Transverse colon (tissue), 4 donors: ENCODE results near the gene ANKRD65. TPM values are rescaled to one million over a fixed set of nuclear protein-coding genes. Genes with fewer than 3 reads are reported as not detected.
A peak's percentile ranks its signal among the peaks of the same experiment; 100 is the strongest.

Source experiments
- DNase-seq: peaks from one replicate; pipeline ENCODE4 v3.0.0-alpha.2; 2019
- H3K27ac ChIP-seq, 4 donors: fragments of 200-600 bp; sonication (generic); 2 replicates each; pipeline ENCODE4 v1.5.1; 2016 to 2018; ENCODE audit warnings: inconsistent platforms in 4 of 4
- H3K27me3 ChIP-seq: fragments of 200-600 bp; sonication (generic); 2 replicates; pipeline ENCODE4 v1.5.1; 2017; ENCODE audit warnings: inconsistent platforms
- H3K36me3 ChIP-seq, 4 donors: fragments of 200-600 bp; sonication (generic); 2 replicates each; pipeline ENCODE4 v1.5.1; 2017 to 2019; ENCODE audit warnings: inconsistent platforms in 4 of 4
- H3K4me1 ChIP-seq, 4 donors: fragments of 200-600 bp; sonication (generic); 2 replicates each; pipeline ENCODE4 v1.5.1; 2017 to 2020; ENCODE audit warnings: inconsistent platforms in 4 of 4
- H3K4me3 ChIP-seq, 4 donors: fragments of 200-600 bp; sonication (generic); 1 replicate in 1 of 4; 2 replicates in 3 of 4; pipeline versions ENCODE4 v1.5.1 to v1.6.1; 2017 to 2019; ENCODE audit warnings: inconsistent platforms in 4 of 4
- H3K9me3 ChIP-seq, 2 donors: fragments of 200-600 bp; sonication (generic); 2 replicates each; pipeline ENCODE4 v1.5.1; 2017 to 2019; ENCODE audit warnings: inconsistent platforms in 2 of 2
- EP300 ChIP-seq: sonication (generic); formaldehyde crosslinking; IDR thresholded peaks from one replicate; pipeline ENCODE4 v1.6.1; 2017; ENCODE audit warnings: antibody characterized with exemption, low read depth
- POLR2A ChIP-seq: fragments of 450-650 bp; IDR thresholded peaks from one replicate; pipeline ENCODE4 v1.6.1; 2016; ENCODE audit warnings: antibody characterized with exemption, mild to moderate bottlenecking, moderate library complexity
- POLR2AphosphoS5 ChIP-seq, 3 donors: sonication (generic); formaldehyde crosslinking; IDR thresholded peaks; one replicate each; pipeline ENCODE4 v1.6.1; 2016; ENCODE audit warnings: antibody characterized with exemption in 3 of 3
- WGBS, 2 donors: methylation state at CpG; one replicate each; pipeline ENCODE4 v1.1.5; 2018; ENCODE audit warnings: low coverage in 1 of 2; 5-methylcytosine and 5-hydroxymethylcytosine counted together
- in situ Hi-C, 4 donors: fragments of 200-750 bp; cut with MboI; loops; one replicate each; pipeline versions ENCODE4 v1.15.0 to v1.15.1; 2017; ENCODE audit warnings: low sequenced_read_pairs in 3 of 4, low pct_ligation_motif_present in 1 of 4, low pct_unique_long_range_greater_than_20kb in 1 of 4
- intact Hi-C: fragments of 100-400 bp; cut with DNase I; formaldehyde crosslinking; loops from one replicate; pipeline ENCODE4 v1.15.1; 2023; ENCODE audit warnings: low total_unique reads
- total RNA-seq, 4 donors: library from RNA; depleted of rRNA; stranded (reverse); fragments of >200 nt; gene quantifications; one replicate each; pipeline ENCODE4 v1.1.0, GENCODE V29; 2016
- TF ChIP-seq, protein P1 (sequence below), 5 experiments: fragments of 200-600 bp in 3 of 5; fragments of 450-650 bp in 2 of 5; sonication (generic) in 3 of 5; IDR thresholded peaks; 1 replicate in 2 of 5; 2 replicates in 3 of 5; pipeline ENCODE4 v1.5.1; 2016 to 2017; ENCODE audit warnings: antibody characterized with exemption in 5 of 5, inconsistent platforms in 3 of 5, mild to moderate bottlenecking in 2 of 5, moderate library complexity in 1 of 5

ANKRD65 gene
- total RNA-seq, 4 donors from 2014 or later: 0.80 to 4.5 (median 1.9) TPM

DNA sequence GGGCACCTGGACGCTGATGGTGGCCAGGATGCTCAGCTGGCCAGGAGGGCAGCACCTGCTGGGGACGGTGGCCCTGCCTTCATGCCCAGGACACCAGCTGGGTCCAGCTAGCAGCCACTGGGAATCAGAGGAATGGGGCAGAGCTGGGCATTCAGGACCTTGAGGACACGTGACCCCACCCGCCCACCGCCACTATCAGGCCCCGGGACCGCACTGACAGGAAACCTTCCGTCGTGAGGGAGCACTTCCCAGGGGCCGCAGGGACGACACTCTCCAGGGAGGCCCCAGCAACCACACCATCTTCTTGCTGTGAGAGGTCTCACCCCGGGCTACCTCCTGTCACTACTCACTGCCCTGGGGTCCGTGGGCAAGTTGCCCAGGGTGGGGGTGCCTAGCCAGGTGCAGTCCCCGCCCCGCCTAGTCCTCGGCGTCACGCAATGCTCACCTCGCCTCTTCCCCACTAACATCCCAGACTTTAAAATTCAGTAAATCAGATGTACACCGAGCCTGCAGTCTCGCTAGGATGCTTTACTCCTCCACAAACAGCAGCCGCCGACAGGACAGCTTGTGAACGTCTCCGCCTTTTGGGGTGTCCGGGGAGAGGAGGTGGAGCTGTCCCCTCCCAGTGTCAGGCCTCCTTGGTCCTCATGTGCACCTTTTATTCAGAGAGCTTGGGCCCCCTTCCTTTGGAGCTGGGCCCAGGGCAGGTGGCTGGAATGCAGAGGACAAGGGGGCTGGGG, 19.4 kb upstream of the ANKRD65 start:
- WGBS, 2 donors: 74% methylated on average over 23 of the region's 26 CpGs; no CpG with 5 or more reads in 1 of the 2 donors

DNA sequence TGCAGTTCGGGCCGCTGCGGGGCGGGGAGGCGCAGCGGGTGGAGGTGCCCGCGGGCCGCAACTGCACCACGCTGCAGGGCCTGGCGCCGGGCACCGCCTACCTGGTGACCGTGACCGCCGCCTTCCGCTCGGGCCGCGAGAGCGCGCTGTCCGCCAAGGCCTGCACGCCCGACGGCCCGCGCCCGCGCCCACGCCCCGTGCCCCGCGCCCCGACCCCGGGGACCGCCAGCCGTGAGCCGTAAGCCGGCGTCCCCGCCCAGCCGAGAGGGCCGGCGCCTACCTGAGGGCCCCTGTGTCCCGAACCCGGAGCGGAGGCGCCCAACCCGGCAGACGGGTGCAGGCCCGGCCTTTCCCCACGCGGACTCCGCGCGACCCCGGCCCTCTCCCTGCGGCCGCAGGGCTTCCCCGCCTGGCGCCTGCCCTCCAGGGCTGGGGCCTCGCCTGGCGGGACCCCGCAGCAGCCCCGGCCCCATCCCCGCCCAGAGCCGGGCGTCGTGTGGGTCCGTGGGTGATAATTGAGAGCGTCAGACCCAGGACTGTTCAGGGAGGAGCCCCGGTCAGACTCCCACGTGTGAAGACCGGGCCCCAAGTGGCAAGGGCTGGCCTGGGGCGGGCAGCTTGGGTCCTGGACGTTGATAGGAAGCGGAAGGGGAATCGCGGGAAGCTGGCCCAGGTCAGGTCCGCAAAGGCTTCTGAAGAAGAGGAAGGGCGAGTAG, 18.6 kb upstream of the ANKRD65 start:
- TF ChIP-seq, protein P1, sequence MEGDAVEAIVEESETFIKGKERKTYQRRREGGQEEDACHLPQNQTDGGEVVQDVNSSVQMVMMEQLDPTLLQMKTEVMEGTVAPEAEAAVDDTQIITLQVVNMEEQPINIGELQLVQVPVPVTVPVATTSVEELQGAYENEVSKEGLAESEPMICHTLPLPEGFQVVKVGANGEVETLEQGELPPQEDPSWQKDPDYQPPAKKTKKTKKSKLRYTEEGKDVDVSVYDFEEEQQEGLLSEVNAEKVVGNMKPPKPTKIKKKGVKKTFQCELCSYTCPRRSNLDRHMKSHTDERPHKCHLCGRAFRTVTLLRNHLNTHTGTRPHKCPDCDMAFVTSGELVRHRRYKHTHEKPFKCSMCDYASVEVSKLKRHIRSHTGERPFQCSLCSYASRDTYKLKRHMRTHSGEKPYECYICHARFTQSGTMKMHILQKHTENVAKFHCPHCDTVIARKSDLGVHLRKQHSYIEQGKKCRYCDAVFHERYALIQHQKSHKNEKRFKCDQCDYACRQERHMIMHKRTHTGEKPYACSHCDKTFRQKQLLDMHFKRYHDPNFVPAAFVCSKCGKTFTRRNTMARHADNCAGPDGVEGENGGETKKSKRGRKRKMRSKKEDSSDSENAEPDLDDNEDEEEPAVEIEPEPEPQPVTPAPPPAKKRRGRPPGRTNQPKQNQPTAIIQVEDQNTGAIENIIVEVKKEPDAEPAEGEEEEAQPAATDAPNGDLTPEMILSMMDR (IDR thresholded peaks at IDR 0.05): no peak
- no peak for TF ChIP-seq POLR2AphosphoS5 (IDR thresholded peaks at IDR 0.05)
- no peak for TF ChIP-seq EP300
- no peak for TF ChIP-seq POLR2A
- Histone ChIP-seq H3K9me3 (no peaks in the 10 kb centered on the region), H3K27ac (no peak overlapping the region), H3K36me3 (no peaks in the 10 kb centered on the region), H3K27me3 (no peaks in the 10 kb centered on the region), H3K4me3 (no peak overlapping the region), H3K4me1 (peaks cover 31 to 50% (median 47%) of the 10 kb centered on the region in 4 donors)
- DNase-seq: no peak
- 87 to 100% methylated on average over 6 to 40 of the region's 82 CpGs for WGBS, 2 donors
- intact Hi-C loops (loop anchor here (5.0 kb wide), 1 partner anchor 37 kb away; no protein-coding TSS in a partner anchor), in situ Hi-C loops (no loop called here)

More for the DNA sequence above, 19.4 kb upstream of the ANKRD65 start:
- TF ChIP-seq EP300 (no peak), POLR2A (no peak), POLR2AphosphoS5 (IDR thresholded peaks at IDR 0.05) (no peak)
- TF ChIP-seq, protein P1 (IDR thresholded peaks at IDR 0.05): no peak
- H3K4me3 ChIP-seq: no peak overlapping the region
- in situ Hi-C loops: no loop called here
- H3K27me3 ChIP-seq: no peaks in the 10 kb centered on the region
- no peaks in the 10 kb centered on the region for H3K36me3 ChIP-seq
- H3K9me3 ChIP-seq: no peaks in the 10 kb centered on the region
- H3K4me1 ChIP-seq: peaks cover 26 to 43% (median 41%) of the 10 kb centered on the region in 4 donors
- intact Hi-C loops: no loop called here
- no peak for DNase-seq
- H3K27ac ChIP-seq: peak overlapping the region in 1 of 4 donors; percentile 57

GRCh38 chr1:1438531-1439381, 17.7 kb upstream of the ANKRD65 start:
- WGBS, 2 donors: 95% methylated on average over 29 of the region's 45 CpGs; no CpG with 5 or more reads in 1 of the 2 donors
- Histone ChIP-seq H3K27me3 (no peaks in the 10 kb centered on the region), H3K9me3 (no peaks in the 10 kb centered on the region), H3K4me3 (no peak overlapping the region), H3K4me1 (peaks cover 39 to 59% (median 57%) of the 10 kb centered on the region in 4 donors), H3K27ac (peak overlapping the region; percentile 49 to 53 (median 50)), H3K36me3 (no peaks in the 10 kb centered on the region)
- DNase-seq: no peak
- intact Hi-C loops: loop anchor here (5.0 kb wide), 1 partner anchor 36 kb away; no protein-coding TSS in a partner anchor
- TF ChIP-seq, protein P1 (IDR thresholded peaks at IDR 0.05): no peak
- TF ChIP-seq POLR2A: no peak
- in situ Hi-C loops: no loop called here
